ENCODE data around the gene TGFB3. TPM values are rescaled to one million over a fixed set of nuclear protein-coding genes. Genes with fewer than 3 reads are reported as not detected.
A peak's percentile ranks its signal among the peaks of the same experiment; 100 is the strongest.

TGFB3 gene
- total RNA-seq, 1 donor from 2014 or later = 58.5 TPM

GRCh38 chr14:75989134-75989533 lies 7.3 kb upstream of the TGFB3 start:
- Histone ChIP-seq H3K9ac (ENCODE audit: low read depth in 1 of 3, low read length in 3 of 3) (peak overlapping the region in 1 of 3 donors; percentile 40), H3K4me1 (ENCODE audit: control insufficient read depth in 3 of 3, insufficient read depth in 3 of 3, low read length in 3 of 3) (peaks cover 11 to 31% (median 17%) of the 10 kb centered on the region in 3 donors), H3K36me3 (ENCODE audit: control insufficient read depth in 3 of 3, insufficient read depth in 3 of 3, low read length in 3 of 3) (peaks cover 3 to 14% (median 9%) of the 10 kb centered on the region in 3 donors)

GRCh38 chr14:75987201-75987970 lies 5.6 kb upstream of the TGFB3 start:
- Histone ChIP-seq H3K4me1 (ENCODE audit: control insufficient read depth in 3 of 3, insufficient read depth in 3 of 3, low read length in 3 of 3) (peaks cover 17 to 34% (median 23%) of the 10 kb centered on the region in 3 donors), H3K27me3 (ENCODE audit: control insufficient read depth in 3 of 3, insufficient read depth in 3 of 3, low read length in 3 of 3) (no peaks in the 10 kb centered on the region), H3K4me3 (ENCODE audit: low read length in 3 of 3) (no peak overlapping the region), H3K36me3 (ENCODE audit: control insufficient read depth in 3 of 3, insufficient read depth in 3 of 3, low read length in 3 of 3) (peaks cover 3 to 10% (median 9%) of the 10 kb centered on the region in 3 donors), H3K9me3 (ENCODE audit: control insufficient read depth in 3 of 3, low read length in 3 of 3) (no peaks in the 10 kb centered on the region), H3K9ac (ENCODE audit: low read depth in 1 of 3, low read length in 3 of 3) (no peak overlapping the region), H3K27ac (ENCODE audit: low read depth, low read length) (no peak overlapping the region)

More at GRCh38 chr14:75989134-75989533, 7.3 kb upstream of the TGFB3 start:
- Histone ChIP-seq H3K9me3 (ENCODE audit: control insufficient read depth in 3 of 3, low read length in 3 of 3) (no peaks in the 10 kb centered on the region), H3K27me3 (ENCODE audit: control insufficient read depth in 3 of 3, insufficient read depth in 3 of 3, low read length in 3 of 3) (no peaks in the 10 kb centered on the region), H3K4me3 (ENCODE audit: low read length in 3 of 3) (no peak overlapping the region), H3K27ac (ENCODE audit: low read depth, low read length) (peak overlapping the region; percentile 80)

GRCh38 chr14:75986439-75986765 lies 4.6 kb upstream of the TGFB3 start:
- no peaks in the 10 kb centered on the region for H3K9me3 ChIP-seq (ENCODE audit: control insufficient read depth in 3 of 3, low read length in 3 of 3)
- H3K36me3 ChIP-seq (ENCODE audit: control insufficient read depth in 3 of 3, insufficient read depth in 3 of 3, low read length in 3 of 3) = peaks cover 3 to 9% (median 7%) of the 10 kb centered on the region in 3 donors
- peaks cover 19 to 28% (median 23%) of the 10 kb centered on the region in 3 donors for H3K4me1 ChIP-seq (ENCODE audit: control insufficient read depth in 3 of 3, insufficient read depth in 3 of 3, low read length in 3 of 3)
- peak overlapping the region; percentile 86 for H3K27ac ChIP-seq (ENCODE audit: low read depth, low read length)
- H3K9ac ChIP-seq (ENCODE audit: low read depth in 1 of 3, low read length in 3 of 3) = peak overlapping the region; percentile 45 to 84 (median 81)
- H3K4me3 ChIP-seq (ENCODE audit: low read length in 3 of 3) = peak overlapping the region; percentile 81 to 84 (median 84)
- H3K27me3 ChIP-seq (ENCODE audit: control insufficient read depth in 3 of 3, insufficient read depth in 3 of 3, low read length in 3 of 3) = no peaks in the 10 kb centered on the region

GRCh38 chr14:75985618-75986438 lies 4.0 kb upstream of the TGFB3 start, which contains the start of gene IFT43:
Gene IFT43 (plus strand): TSS chr14:75985763. CDS start chr14:75985787, 24 bp downstream.
- H3K4me1 ChIP-seq (ENCODE audit: control insufficient read depth in 3 of 3, insufficient read depth in 3 of 3, low read length in 3 of 3) = peaks cover 24 to 31% (median 26%) of the 10 kb centered on the region in 3 donors
- H3K27ac ChIP-seq (ENCODE audit: low read depth, low read length) = peak within 1 kb of the TSS; percentile 86
- H3K27me3 ChIP-seq (ENCODE audit: control insufficient read depth in 3 of 3, insufficient read depth in 3 of 3, low read length in 3 of 3) = no peaks in the 10 kb centered on the region
- no peaks in the 10 kb centered on the region for H3K9me3 ChIP-seq (ENCODE audit: control insufficient read depth in 3 of 3, low read length in 3 of 3)
- H3K36me3 ChIP-seq (ENCODE audit: control insufficient read depth in 3 of 3, insufficient read depth in 3 of 3, low read length in 3 of 3) = peaks cover 3 to 9% (median 6%) of the 10 kb centered on the region in 3 donors
- peak within 1 kb of the TSS; percentile 45 to 84 (median 81) for H3K9ac ChIP-seq (ENCODE audit: low read depth in 1 of 3, low read length in 3 of 3)
- H3K4me3 ChIP-seq (ENCODE audit: low read length in 3 of 3) = peak within 1 kb of the TSS; percentile 81 to 84 (median 84)

GRCh38 chr14:75984674-75985073 lies 2.9 kb upstream of the TGFB3 start:
- Histone ChIP-seq H3K27ac (ENCODE audit: low read depth, low read length) (peak overlapping the region; percentile 86), H3K27me3 (ENCODE audit: control insufficient read depth in 3 of 3, insufficient read depth in 3 of 3, low read length in 3 of 3) (no peaks in the 10 kb centered on the region), H3K9me3 (ENCODE audit: control insufficient read depth in 3 of 3, low read length in 3 of 3) (no peaks in the 10 kb centered on the region), H3K4me3 (ENCODE audit: low read length in 3 of 3) (no peak overlapping the region), H3K36me3 (ENCODE audit: control insufficient read depth in 3 of 3, insufficient read depth in 3 of 3, low read length in 3 of 3) (peaks cover 0 to 2% (median 1%) of the 10 kb centered on the region in 3 donors), H3K4me1 (ENCODE audit: control insufficient read depth in 3 of 3, insufficient read depth in 3 of 3, low read length in 3 of 3) (peaks cover 33 to 39% (median 33%) of the 10 kb centered on the region in 3 donors), H3K9ac (ENCODE audit: low read depth in 1 of 3, low read length in 3 of 3) (no peak overlapping the region)

GRCh38 chr14:75983019-75983358 lies 1.2 kb upstream of the TGFB3 start:
- H3K9ac ChIP-seq (ENCODE audit: low read depth in 1 of 3, low read length in 3 of 3) = peak overlapping the region in 2 of 3 donors; percentile 63 to 74
- H3K36me3 ChIP-seq (ENCODE audit: control insufficient read depth in 3 of 3, insufficient read depth in 3 of 3, low read length in 3 of 3) = no peaks in the 10 kb centered on the region
- peaks cover 42 to 47% (median 43%) of the 10 kb centered on the region in 3 donors for H3K4me1 ChIP-seq (ENCODE audit: control insufficient read depth in 3 of 3, insufficient read depth in 3 of 3, low read length in 3 of 3)
- no peaks in the 10 kb centered on the region for H3K27me3 ChIP-seq (ENCODE audit: control insufficient read depth in 3 of 3, insufficient read depth in 3 of 3, low read length in 3 of 3)
- H3K27ac ChIP-seq (ENCODE audit: low read depth, low read length) = peak overlapping the region; percentile 95
- H3K4me3 ChIP-seq (ENCODE audit: low read length in 3 of 3) = peak overlapping the region; percentile 46 to 58 (median 58)
- no peaks in the 10 kb centered on the region for H3K9me3 ChIP-seq (ENCODE audit: control insufficient read depth in 3 of 3, low read length in 3 of 3)

- Histone ChIP-seq H3K9me3 (ENCODE audit: control insufficient read depth in 3 of 3, low read length in 3 of 3) (no peaks in the 10 kb centered on the region), H3K4me3 (ENCODE audit: low read length in 3 of 3) (peak overlapping the region; percentile 69 to 86 (median 82)), H3K27me3 (ENCODE audit: control insufficient read depth in 3 of 3, insufficient read depth in 3 of 3, low read length in 3 of 3) (no peaks in the 10 kb centered on the region), H3K4me1 (ENCODE audit: control insufficient read depth in 3 of 3, insufficient read depth in 3 of 3, low read length in 3 of 3) (peaks cover 45 to 52% (median 46%) of the 10 kb centered on the region in 3 donors), H3K9ac (ENCODE audit: low read depth in 1 of 3, low read length in 3 of 3) (peak overlapping the region; percentile 82 to 89 (median 88)), H3K27ac (ENCODE audit: low read depth, low read length) (peak overlapping the region; percentile 95), H3K36me3 (ENCODE audit: control insufficient read depth in 3 of 3, insufficient read depth in 3 of 3, low read length in 3 of 3) (no peaks in the 10 kb centered on the region)
Observed at GRCh38 chr14:75982266-75983018, 647 bp upstream of the TGFB3 start.

- peak overlapping the region; percentile 69 to 86 (median 82) for H3K4me3 ChIP-seq (ENCODE audit: low read length in 3 of 3)
- peaks cover 43 to 46% (median 45%) of the 10 kb centered on the region in 3 donors for H3K4me1 ChIP-seq (ENCODE audit: control insufficient read depth in 3 of 3, insufficient read depth in 3 of 3, low read length in 3 of 3)
- H3K27ac ChIP-seq (ENCODE audit: low read depth, low read length) = peak overlapping the region; percentile 95
- H3K9ac ChIP-seq (ENCODE audit: low read depth in 1 of 3, low read length in 3 of 3) = peak overlapping the region; percentile 71 to 89 (median 88)
- H3K36me3 ChIP-seq (ENCODE audit: control insufficient read depth in 3 of 3, insufficient read depth in 3 of 3, low read length in 3 of 3) = no peaks in the 10 kb centered on the region
- H3K27me3 ChIP-seq (ENCODE audit: control insufficient read depth in 3 of 3, insufficient read depth in 3 of 3, low read length in 3 of 3) = no peaks in the 10 kb centered on the region
- no peaks in the 10 kb centered on the region for H3K9me3 ChIP-seq (ENCODE audit: control insufficient read depth in 3 of 3, low read length in 3 of 3)
Observed at GRCh38 chr14:75980856-75981255, 939 bp downstream of the TGFB3 start.
